Right lobe of liver (tissue), 6 donors: ENCODE measurements around the gene PCIF1. TPM values are rescaled to one million over a fixed set of nuclear protein-coding genes. Genes with fewer than 3 reads are reported as not detected.

Experiments
- ATAC-seq, 4 donors: fragments of 200-7000 bp; cut with Tn5 transposase; one replicate each; pipeline ENCODE4 v1.9.1; 2020; ENCODE audit warnings: mild to moderate bottlenecking in 4 of 4, moderate library complexity in 4 of 4
- DNase-seq, 3 donors: peaks; one replicate each; pipeline ENCODE4 v3.0.0-alpha.2; 2020
- H3K27ac ChIP-seq, 3 donors: fragments of 200-600 bp; one replicate each; pipeline ENCODE4 v1.8.0; 2022
- H3K27me3 ChIP-seq, 2 donors: fragments of 200-600 bp; one replicate each; pipeline ENCODE4 v1.8.0; 2022
- H3K36me3 ChIP-seq, 4 donors: fragments of 200-600 bp; sonication (generic) in 1 of 4; one replicate each; pipeline versions ENCODE4 v1.5.1 to v1.8.0; 2017 to 2022; ENCODE audit warnings: control low read depth in 1 of 4
- H3K4me1 ChIP-seq, 4 donors: fragments of 200-600 bp; sonication (generic) in 1 of 4; one replicate each; pipeline versions ENCODE4 v1.5.1 to v1.8.0; 2017 to 2022; ENCODE audit warnings: control low read depth in 1 of 4
- H3K4me3 ChIP-seq, 3 donors: fragments of 200-600 bp; one replicate each; pipeline ENCODE4 v1.8.0; 2022
- H3K9me3 ChIP-seq, 4 donors: fragments of 200-600 bp; sonication (generic) in 1 of 4; one replicate each; pipeline versions ENCODE4 v1.5.1 to v1.8.0; 2017 to 2022; ENCODE audit warnings: control low read depth in 1 of 4
- CTCF ChIP-seq, 4 donors: fragments of 200-600 bp in 3 of 4; fragments of 450-650 bp in 1 of 4; IDR thresholded peaks; one replicate each; pipeline versions ENCODE4 v1.5.1 to v1.8.0; 2016 to 2022; ENCODE audit warnings: antibody characterized with exemption in 4 of 4, mild to moderate bottlenecking in 2 of 4
- POLR2A ChIP-seq: fragments of 450-650 bp; IDR thresholded peaks from one replicate; pipeline ENCODE4 v1.6.1; 2017; ENCODE audit warnings: antibody characterized with exemption, mild to moderate bottlenecking
- WGBS: methylation state at CpG from one replicate; pipeline ENCODE4 v1.1.6; 2018; ENCODE audit warnings: low coverage, low lambda C conversion rate; ENCODE audit not compliant: insufficient coverage; ENCODE audit errors: missing lambda C conversion rate; 5-methylcytosine and 5-hydroxymethylcytosine counted together
- intact Hi-C, 2 donors: fragments of 100-400 bp; cut with DNase I; formaldehyde crosslinking; loops; one replicate each; pipeline versions ENCODE4 v1.11.2 to v1.14.1; 2022
- total RNA-seq, 6 experiments: library from RNA; depleted of rRNA in 2 of 6; stranded (reverse); fragments of >200 nt in 2 of 6; fragmentation: NEBNext Ultra II Directional in 3 of 6; extraction: Animal tissue kit (Norgen Biotek cat#: 25700) in 3 of 6; gene quantifications; one replicate each; pipeline versions ENCODE4 v1.1.0 to v1.2.4, GENCODE V29; 2016 to 2023
- donor health status: DM: no; HTN: yes; CAD: no.
- donor health status: DM: no; HTN: no; CAD: no.
- donor health status: DM: no; HTN: no; CAD: no.
- donor health status: DM: no; HTN: yes; CAD: no.
- donor health status: DM: no; HTN: yes; CAD: no.

The PCIF1 gene
- total RNA-seq, 6 experiments from 2014 or later, result 7.8 to 12.1 (median 9.5) TPM

- Histone ChIP-seq H3K4me3 (no peak overlapping the region), H3K27ac (no peak overlapping the region), H3K9me3 (no peaks in the 10 kb centered on the region), H3K27me3 (no peaks in the 10 kb centered on the region), H3K36me3 (peaks cover 0 to 77% (median 37%) of the 10 kb centered on the region in 4 donors), H3K4me1 (no peaks in the 10 kb centered on the region)
- peak in 2 of 3 donors; percentile 32 to 40 for DNase-seq
- intact Hi-C loops, result loop anchor here in 1 of 2 donors (10.0 kb wide), 1 partner anchor 144 kb away; the partner anchor contains the start of gene UBE2C
- TF ChIP-seq CTCF (IDR thresholded peaks at IDR 0.05), result no peak
- no peak for TF ChIP-seq POLR2A
- 60% methylated on average over 3 of the region's 16 CpGs for WGBS
- no peak for ATAC-seq
Observed at GRCh38 chr20:45959126-45959525, 24.6 kb downstream of the PCIF1 start.

GRCh38 chr20:45959956-45960630, 25.6 kb downstream of the PCIF1 start:
- Histone ChIP-seq H3K9me3 (no peaks in the 10 kb centered on the region), H3K4me1 (no peaks in the 10 kb centered on the region), H3K36me3 (peaks cover 0 to 86% (median 43%) of the 10 kb centered on the region in 4 donors), H3K4me3 (no peak overlapping the region), H3K27me3 (no peaks in the 10 kb centered on the region), H3K27ac (no peak overlapping the region)
- TF ChIP-seq POLR2A (no peak), CTCF (IDR thresholded peaks at IDR 0.05) (no peak)
- ATAC-seq (no peak), DNase-seq (peak in 2 of 3 donors; percentile 21 to 27)
- intact Hi-C loops, result loop anchor here (10.0 kb wide), 4 partner anchors 75 to 165 kb away; partner anchors contain the start of genes DNTTIP1 (in 1 of the 2), SPATA25 (in 1 of the 2), TNNC2 (in 1 of the 2) and UBE2C (in 1 of the 2)
- WGBS, result 100% methylated on average over 3 of the region's 14 CpGs

- TF ChIP-seq POLR2A (no peak), CTCF (IDR thresholded peaks at IDR 0.05) (no peak)
- Histone ChIP-seq H3K4me3 (no peak overlapping the region), H3K4me1 (no peaks in the 10 kb centered on the region), H3K36me3 (peaks cover 0 to 97% (median 54%) of the 10 kb centered on the region in 4 donors), H3K27me3 (no peaks in the 10 kb centered on the region), H3K27ac (no peak overlapping the region), H3K9me3 (no peaks in the 10 kb centered on the region)
- WGBS, result no CpG with 5 or more reads among the region's 26 CpGs
- ATAC-seq (no peak), DNase-seq (peak in 2 of 3 donors; percentile 39 to 44)
- intact Hi-C loops, result loop anchor here (10.0 kb wide), 3 partner anchors 77 to 167 kb away; partner anchors contain the start of genes DNTTIP1 (in 1 of the 2), SPATA25 (in 1 of the 2), TNNC2 (in 1 of the 2) and WFDC3 (in 1 of the 2)
Observed at GRCh38 chr20:45962031-45962755, 27.7 kb downstream of the PCIF1 start.

GRCh38 chr20:45963059-45964005, 28.8 kb downstream of the PCIF1 start:
- DNase-seq, result peak in 2 of 3 donors; percentile 44 to 52
- H3K27ac ChIP-seq, result no peak overlapping the region
- peaks cover 0 to 98% (median 60%) of the 10 kb centered on the region in 4 donors for H3K36me3 ChIP-seq
- WGBS, result 83% methylated on average over 17 of the region's 34 CpGs
- H3K4me3 ChIP-seq, result no peak overlapping the region
- H3K4me1 ChIP-seq, result no peaks in the 10 kb centered on the region
- TF ChIP-seq POLR2A (no peak), CTCF (IDR thresholded peaks at IDR 0.05) (peak; percentile 35 to 53 (median 42))
- intact Hi-C loops, result loop anchor here (10.0 kb wide), 3 partner anchors 79 to 169 kb away; partner anchors contain the start of genes DNTTIP1 (in 1 of the 2), SPATA25 (in 1 of the 2), TNNC2 (in 1 of the 2) and WFDC3 (in 1 of the 2)
- H3K27me3 ChIP-seq, result no peaks in the 10 kb centered on the region
- ATAC-seq, result peak; percentile 55 to 78 (median 72)
- no peaks in the 10 kb centered on the region for H3K9me3 ChIP-seq
